ENCODE data around the gene TTC9B. TPM values are rescaled to one million over a fixed set of nuclear protein-coding genes. Genes with fewer than 3 reads are reported as not detected.

The TTC9B gene
- total and polyA plus RNA-seq, 2 donors (not counting 1 experiment from before 2014, with no cell fraction given) = not detected

- no peak overlapping the region for H2AFZ ChIP-seq (ENCODE audit: insufficient read depth, low read depth, low read length, poor library complexity, severe bottlenecking)
- POLR2A ChIA-PET = interaction anchor here (0.7 kb wide), 1 partner anchor 16 kb away, joined by 4 read pairs; no protein-coding TSS in a partner anchor
Observed at GRCh38 chr19:40224342-40225150, 6.4 kb upstream of the TTC9B start.

More at GRCh38 chr19:40224342-40225150, 6.4 kb upstream of the TTC9B start:
- Mint-ChIP-seq H3K27ac (no peak overlapping the region), H3K27me3 (peaks cover 32% of the 10 kb centered on the region), H3K9me3 (ENCODE audit: insufficient read depth) (no peaks in the 10 kb centered on the region), H3K4me3 (no peak overlapping the region), H3K4me1 (peaks cover 20% of the 10 kb centered on the region)
- Histone ChIP-seq H3K27ac (ENCODE audit: low read length in 2 of 2) (no peak overlapping the region), H3K4me2 (replicated peaks; ENCODE audit: low read depth, low read length, poor library complexity, severe bottlenecking) (no peak overlapping the region), H3K36me3 (replicated peaks in 1 of 2; ENCODE audit: control extremely low read depth in 1 of 2, control insufficient read depth in 1 of 2, extremely low read depth in 1 of 2, insufficient read depth in 2 of 2, low read length in 1 of 2) (no peaks in the 10 kb centered on the region), H3K4me3 (ENCODE audit: control extremely low read depth in 1 of 5, extremely low read depth in 1 of 5, insufficient read depth in 1 of 5, low read depth in 2 of 5, low read length in 4 of 5) (no peak overlapping the region), H3K4me1 (ENCODE audit: control insufficient read depth in 2 of 2, insufficient read depth in 2 of 2, low read length in 2 of 2) (peaks cover 25 to 28% of the 10 kb centered on the region in 2 donors), H3K79me2 (ENCODE audit: control insufficient read depth, insufficient read depth, low read length) (no peaks in the 10 kb centered on the region), H3K9ac (ENCODE audit: low read length) (no peak overlapping the region), H3K9me3 (ENCODE audit: control extremely low read depth in 1 of 3, control insufficient read depth in 2 of 3, insufficient read depth in 1 of 3, low read length in 2 of 3) (peaks cover 0 to 35% (median 0%) of the 10 kb centered on the region in 3 donors), H4K20me1 (ENCODE audit: control insufficient read depth, insufficient read depth, low read length, poor library complexity, severe bottlenecking) (no peaks in the 10 kb centered on the region), H3K27me3 (replicated peaks in 1 of 4; ENCODE audit: control extremely low read depth in 1 of 4, control insufficient read depth in 3 of 4, insufficient read depth in 4 of 4, low read length in 3 of 4) (peaks cover 0 to 49% (median 30%) of the 10 kb centered on the region in 4 experiments)
- TF ChIP-seq EZH2 (IDR thresholded peaks at IDR 0.05; ENCODE audit: borderline replicate concordance, insufficient read depth, low read depth, low read length, poor library complexity, severe bottlenecking) = no peak
- TF ChIP-seq CTCF (IDR thresholded peaks at IDR 0.05) = no peak
- intact Hi-C loops (cut with micrococcal nuclease) = no loop called here
- CTCF ChIA-PET = no interaction called here
- no peak for DNase-seq
- no peak for ATAC-seq (ENCODE audit: low read depth)
- 83% methylated on average over 32 of the region's 32 CpGs for WGBS (ENCODE audit: insufficient coverage)
